Esophagus muscularis mucosa (tissue), 4 donors: ENCODE measurements around the gene PFDN4. TPM values are rescaled to one million over a fixed set of nuclear protein-coding genes. Genes with fewer than 3 reads are reported as not detected.

Source experiments
- DNase-seq: peaks from one replicate; pipeline ENCODE4 v3.0.0-alpha.2; 2017; ENCODE audit errors: extremely low spot score
- H3K27ac ChIP-seq, 4 donors: fragments of 200-600 bp; sonication (generic); replicated peaks in 1 of 4; 1 replicate in 3 of 4; 2 replicates in 1 of 4; pipeline ENCODE4 v1.5.1; 2016 to 2019; ENCODE audit warnings: mild to moderate bottlenecking in 1 of 4
- H3K27me3 ChIP-seq, 4 donors: fragments of 200-600 bp; sonication (generic); one replicate each; pipeline versions ENCODE4 v1.5.1 to v1.6.0; 2016 to 2019
- H3K36me3 ChIP-seq, 4 donors: fragments of 200-600 bp; sonication (generic); one replicate each; pipeline ENCODE4 v1.5.1; 2016 to 2019
- H3K4me1 ChIP-seq, 4 donors: fragments of 200-600 bp; sonication (generic); one replicate each; pipeline ENCODE4 v1.5.1; 2016 to 2019
- H3K4me3 ChIP-seq, 4 donors: fragments of 200-600 bp; sonication (generic); 1 replicate in 2 of 4; 2 replicates in 2 of 4; pipeline ENCODE4 v1.5.1; 2016 to 2019; ENCODE audit warnings: mild to moderate bottlenecking in 4 of 4, moderate library complexity in 1 of 4
- H3K9me3 ChIP-seq, 4 donors: fragments of 200-600 bp; sonication (generic); 1 replicate in 3 of 4; 2 replicates in 1 of 4; pipeline ENCODE4 v1.5.1; 2016 to 2019
- EP300 ChIP-seq: sonication (generic); formaldehyde crosslinking; IDR thresholded peaks from one replicate; pipeline ENCODE4 v1.6.1; 2017; ENCODE audit warnings: antibody characterized with exemption
- POLR2A ChIP-seq: fragments of 450-650 bp; IDR thresholded peaks from one replicate; pipeline ENCODE4 v1.6.1; 2017; ENCODE audit warnings: antibody characterized with exemption, moderate library complexity, mild to moderate bottlenecking, low read depth
- POLR2AphosphoS5 ChIP-seq, 2 donors: sonication (generic); formaldehyde crosslinking; IDR thresholded peaks; one replicate each; pipeline ENCODE4 v1.6.1; 2017; ENCODE audit warnings: antibody characterized with exemption in 2 of 2
- WGBS: methylation state at CpG from one replicate; pipeline ENCODE4 v1.1.5; 2018; 5-methylcytosine and 5-hydroxymethylcytosine counted together
- intact Hi-C: fragments of 100-400 bp; cut with DNase I; formaldehyde crosslinking; loops from one replicate; pipeline ENCODE4 v1.15.1; 2023
- total RNA-seq, 4 donors: library from RNA; depleted of rRNA; stranded (reverse); fragments of >200 nt; gene quantifications; one replicate each; pipeline versions ENCODE4 v1.1.0 to v1.2.1, GENCODE V29; 2016
- TF ChIP-seq, protein P1 (sequence below), 3 experiments: fragments of 200-600 bp in 2 of 3; fragments of 450-650 bp in 1 of 3; sonication (generic) in 2 of 3; IDR thresholded peaks; one replicate each; pipeline ENCODE4 v1.5.1; 2017 to 2019; ENCODE audit warnings: antibody characterized with exemption in 3 of 3, mild to moderate bottlenecking in 2 of 3, moderate library complexity in 1 of 3

The PFDN4 gene
- total RNA-seq, 4 donors from 2014 or later, result 43.2 to 96.8 (median 58.7) TPM

DNA sequence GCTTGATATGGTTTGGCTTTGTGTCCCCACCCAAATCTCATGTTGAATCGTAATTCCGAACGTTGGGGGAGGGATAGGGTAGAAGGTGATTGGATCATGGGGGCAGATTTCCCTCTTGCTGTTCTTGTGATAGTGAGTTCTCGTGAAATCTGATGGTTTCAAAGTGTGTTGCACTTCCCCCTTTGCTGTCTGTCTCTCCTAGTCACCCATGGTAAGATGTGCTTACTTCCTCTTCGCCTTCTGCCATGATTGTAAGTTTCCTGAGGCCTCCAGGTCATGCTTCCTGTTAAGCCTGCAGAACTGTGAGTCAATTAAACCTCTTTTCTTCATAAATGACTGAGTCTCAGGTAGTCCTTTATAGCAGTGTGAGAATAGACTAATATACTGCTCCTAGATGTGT, 19.9 kb downstream of the PFDN4 start:
- TF ChIP-seq EP300 (no peak), POLR2AphosphoS5 (IDR thresholded peaks at IDR 0.05) (no peak), POLR2A (no peak)
- TF ChIP-seq, protein P1, sequence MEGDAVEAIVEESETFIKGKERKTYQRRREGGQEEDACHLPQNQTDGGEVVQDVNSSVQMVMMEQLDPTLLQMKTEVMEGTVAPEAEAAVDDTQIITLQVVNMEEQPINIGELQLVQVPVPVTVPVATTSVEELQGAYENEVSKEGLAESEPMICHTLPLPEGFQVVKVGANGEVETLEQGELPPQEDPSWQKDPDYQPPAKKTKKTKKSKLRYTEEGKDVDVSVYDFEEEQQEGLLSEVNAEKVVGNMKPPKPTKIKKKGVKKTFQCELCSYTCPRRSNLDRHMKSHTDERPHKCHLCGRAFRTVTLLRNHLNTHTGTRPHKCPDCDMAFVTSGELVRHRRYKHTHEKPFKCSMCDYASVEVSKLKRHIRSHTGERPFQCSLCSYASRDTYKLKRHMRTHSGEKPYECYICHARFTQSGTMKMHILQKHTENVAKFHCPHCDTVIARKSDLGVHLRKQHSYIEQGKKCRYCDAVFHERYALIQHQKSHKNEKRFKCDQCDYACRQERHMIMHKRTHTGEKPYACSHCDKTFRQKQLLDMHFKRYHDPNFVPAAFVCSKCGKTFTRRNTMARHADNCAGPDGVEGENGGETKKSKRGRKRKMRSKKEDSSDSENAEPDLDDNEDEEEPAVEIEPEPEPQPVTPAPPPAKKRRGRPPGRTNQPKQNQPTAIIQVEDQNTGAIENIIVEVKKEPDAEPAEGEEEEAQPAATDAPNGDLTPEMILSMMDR (IDR thresholded peaks at IDR 0.05), result no peak
- intact Hi-C loops, result no loop called here
- Histone ChIP-seq H3K4me1 (no peaks in the 10 kb centered on the region), H3K9me3 (no peaks in the 10 kb centered on the region), H3K27me3 (no peaks in the 10 kb centered on the region), H3K27ac (no peak overlapping the region), H3K36me3 (no peaks in the 10 kb centered on the region), H3K4me3 (no peak overlapping the region)
- DNase-seq, result no peak
- WGBS, result 88% methylated on average over 5 of the region's 5 CpGs

DNA sequence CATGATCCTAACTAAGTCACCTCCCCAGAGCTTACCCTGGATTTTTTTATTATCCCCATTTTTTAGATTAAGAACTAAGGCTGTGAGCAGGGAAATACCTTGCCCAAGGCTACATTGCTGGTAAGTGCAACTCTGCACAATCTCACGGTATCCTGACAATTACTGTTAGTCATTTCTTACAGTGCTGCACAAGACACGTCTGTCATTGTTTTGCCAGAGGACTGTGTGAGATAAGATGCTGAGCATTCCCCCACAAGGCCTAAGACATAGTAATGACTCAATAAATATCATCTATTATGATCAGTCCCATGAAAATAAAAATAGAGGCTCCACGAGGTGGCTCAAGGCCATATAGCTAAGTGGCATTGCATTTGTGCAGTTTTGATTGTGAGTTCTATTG, 21.0 kb downstream of the PFDN4 start:
- Histone ChIP-seq H3K4me3 (no peak overlapping the region), H3K4me1 (no peaks in the 10 kb centered on the region), H3K27me3 (no peaks in the 10 kb centered on the region), H3K27ac (no peak overlapping the region), H3K9me3 (no peaks in the 10 kb centered on the region), H3K36me3 (no peaks in the 10 kb centered on the region)
- TF ChIP-seq EP300 (no peak), POLR2AphosphoS5 (IDR thresholded peaks at IDR 0.05) (no peak), POLR2A (no peak)
- TF ChIP-seq, protein P1 (IDR thresholded peaks at IDR 0.05), result no peak
- no peak for DNase-seq
- intact Hi-C loops, result no loop called here
- WGBS, result 89% methylated on average over 3 of the region's 3 CpGs

- no peak overlapping the region for H3K27ac ChIP-seq
- H3K9me3 ChIP-seq, result no peaks in the 10 kb centered on the region
- DNase-seq, result no peak
- intact Hi-C loops, result no loop called here
- H3K27me3 ChIP-seq, result no peaks in the 10 kb centered on the region
- TF ChIP-seq EP300 (no peak), POLR2AphosphoS5 (IDR thresholded peaks at IDR 0.05) (no peak)
- TF ChIP-seq, protein P1 (IDR thresholded peaks at IDR 0.05), result no peak
- H3K4me3 ChIP-seq, result no peak overlapping the region
- no peaks in the 10 kb centered on the region for H3K4me1 ChIP-seq
- H3K36me3 ChIP-seq, result no peaks in the 10 kb centered on the region
- WGBS, result 85% methylated on average over 2 of the region's 2 CpGs
These were observed 21.8 kb downstream of the PFDN4 start for GRCh38 chr20:54229566-54230160.

GRCh38 chr20:54231036-54231435, 23.1 kb downstream of the PFDN4 start:
- TF ChIP-seq POLR2AphosphoS5 (IDR thresholded peaks at IDR 0.05), result no peak
- TF ChIP-seq, protein P1 (IDR thresholded peaks at IDR 0.05), result no peak
- TF ChIP-seq EP300, result no peak
- TF ChIP-seq POLR2A, result no peak
- Histone ChIP-seq H3K4me3 (no peak overlapping the region), H3K27me3 (no peaks in the 10 kb centered on the region), H3K4me1 (no peaks in the 10 kb centered on the region), H3K9me3 (no peaks in the 10 kb centered on the region), H3K36me3 (no peaks in the 10 kb centered on the region), H3K27ac (no peak overlapping the region)
- intact Hi-C loops, result no loop called here
- no peak for DNase-seq
- 86% methylated on average over 3 of the region's 3 CpGs for WGBS

DNA sequence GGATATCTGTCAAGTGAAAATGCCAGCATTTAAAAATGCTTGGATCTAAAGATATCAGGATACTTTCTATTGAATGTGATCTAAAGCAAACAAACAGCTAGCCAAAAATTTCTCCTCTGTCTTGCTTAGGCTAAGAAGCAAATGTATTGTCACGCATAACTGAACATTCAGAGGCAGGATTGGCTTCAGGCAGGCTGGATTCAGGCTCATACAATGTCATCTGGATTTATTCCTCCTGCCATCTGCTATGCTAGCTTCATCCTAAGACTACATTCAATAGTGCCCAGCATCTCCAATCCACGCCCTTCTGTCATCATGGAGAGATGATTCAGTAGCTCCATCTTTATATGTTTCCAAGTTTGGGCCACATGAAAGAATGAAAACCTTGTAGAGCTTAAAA, 27.1 kb downstream of the PFDN4 start:
- 83% methylated on average over 2 of the region's 2 CpGs for WGBS
- H3K36me3 ChIP-seq, result no peaks in the 10 kb centered on the region
- DNase-seq, result no peak
- TF ChIP-seq POLR2A (no peak), POLR2AphosphoS5 (IDR thresholded peaks at IDR 0.05) (no peak), EP300 (no peak)
- TF ChIP-seq, protein P1 (IDR thresholded peaks at IDR 0.05), result no peak
- no peaks in the 10 kb centered on the region for H3K4me1 ChIP-seq
- H3K27ac ChIP-seq, result no peak overlapping the region
- H3K9me3 ChIP-seq, result no peaks in the 10 kb centered on the region
- H3K27me3 ChIP-seq, result no peaks in the 10 kb centered on the region
- intact Hi-C loops, result no loop called here
- H3K4me3 ChIP-seq, result no peak overlapping the region
